Small intestine (tissue), 7 donors: Measurements from ENCODE around the gene SOX15. TPM values are rescaled to one million over a fixed set of nuclear protein-coding genes. Genes with fewer than 3 reads are reported as not detected.

ENCODE experiments used
- DNase-seq, 2 donors: peaks; one replicate each; pipeline versions ENCODE4 v3.0.0 to v3.0.0-alpha.2; 2013
- FAIRE-seq: peaks from 2 replicates; lab custom pipeline; 2012; peaks lifted over from hg19 to GRCh38; lab: Jason Lieb, UNC
- H3K27ac ChIP-seq, 3 donors: one replicate each; pipeline ENCODE4 v1.5.1; 2013; ENCODE audit warnings: low read length in 2 of 3, mild to moderate bottlenecking in 2 of 3, control low read depth in 1 of 3, inconsistent platforms in 1 of 3, low read depth in 1 of 3, moderate library complexity in 1 of 3
- H3K27me3 ChIP-seq, 3 donors: one replicate each; pipeline ENCODE4 v1.6.1; 2013; ENCODE audit warnings: low read length in 3 of 3, inconsistent platforms in 1 of 3; ENCODE audit not compliant: control insufficient read depth in 3 of 3, insufficient read depth in 3 of 3
- H3K36me3 ChIP-seq, 3 donors: one replicate each; pipeline ENCODE4 v1.6.1; 2013; ENCODE audit warnings: low read length in 3 of 3, inconsistent platforms in 1 of 3, low read depth in 1 of 3, mild to moderate bottlenecking in 1 of 3, moderate library complexity in 1 of 3; ENCODE audit not compliant: control insufficient read depth in 3 of 3, insufficient read depth in 2 of 3
- H3K4me1 ChIP-seq, 3 donors: one replicate each; pipeline ENCODE4 v1.6.1; 2013; ENCODE audit warnings: low read length in 2 of 3, inconsistent platforms in 1 of 3, low read depth in 1 of 3, mild to moderate bottlenecking in 1 of 3, moderate library complexity in 1 of 3; ENCODE audit not compliant: control insufficient read depth in 3 of 3, insufficient read depth in 2 of 3
- H3K4me3 ChIP-seq, 3 donors: one replicate each; pipeline ENCODE4 v1.5.1; 2013; ENCODE audit warnings: low read length in 3 of 3, control low read depth in 1 of 3, inconsistent platforms in 1 of 3, low read depth in 1 of 3, mild to moderate bottlenecking in 1 of 3, moderate library complexity in 1 of 3
- H3K9me3 ChIP-seq, 2 donors: one replicate each; pipeline ENCODE4 v1.6.1; 2013; ENCODE audit warnings: low read depth in 1 of 2, low read length in 1 of 2; ENCODE audit not compliant: control insufficient read depth in 2 of 2, insufficient read depth in 1 of 2
- WGBS, 3 donors: extraction: QIAGEN DNeasy Blood & Tissue Kit; methylation state at CpG; one replicate each; pipeline ENCODE4 v1.1.7; 2013; 5-methylcytosine and 5-hydroxymethylcytosine counted together
- polyA plus RNA-seq, 4 donors: library from polyadenylated mRNA; stranded (reverse) in 3 of 4; unstranded in 1 of 4; fragments of 200-250 nt in 3 of 4; fragments of 120-200 nt in 1 of 4; gene quantifications; one replicate each; pipeline versions ENCODE4 v1.2.1 to v1.2.3, GENCODE V29; 2013
- donor health status: healthy with polysubstance abuse.
- donor health status: control.
- donor health status: control.
- donor health status: Bipolar disorder and iron deficiency.
- donor health status: healthy.

SOX15 gene
- polyA plus RNA-seq, 4 donors, result 1.2 to 1.3 TPM; not detected in 2

DNA sequence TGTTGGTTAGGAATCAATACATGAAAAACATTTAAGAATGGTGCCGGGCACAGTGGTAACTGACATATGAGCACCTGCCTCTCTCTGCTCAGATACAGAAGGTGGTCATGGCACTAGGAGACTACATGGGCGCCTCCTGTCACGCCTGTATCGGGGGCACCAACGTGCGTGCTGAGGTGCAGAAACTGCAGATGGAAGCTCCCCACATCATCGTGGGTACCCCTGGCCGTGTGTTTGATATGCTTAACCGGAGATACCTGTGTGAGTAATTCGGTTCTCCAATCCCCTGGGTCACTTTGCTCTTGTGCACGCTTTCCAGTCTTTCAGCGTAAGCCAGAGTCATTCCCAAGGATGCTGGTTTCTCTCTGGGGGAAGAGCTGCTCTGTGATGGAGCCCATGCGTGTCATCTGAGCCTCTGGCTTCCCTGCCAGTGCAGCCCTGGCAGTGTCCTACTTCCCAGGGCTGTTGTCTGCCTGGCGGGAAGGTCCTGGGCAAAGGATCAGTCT lies 13.4 kb downstream of the SOX15 start:
- peak overlapping the region in 2 of 3 donors; percentile 42 to 97 for H3K27ac ChIP-seq

GRCh38 chr17:7575959-7576358 lies 13.9 kb downstream of the SOX15 start:
- DNase-seq, result no peak
- H3K9me3 ChIP-seq, result no peaks in the 10 kb centered on the region
- peaks cover 3 to 58% (median 9%) of the 10 kb centered on the region in 3 donors for H3K4me1 ChIP-seq
- no peaks in the 10 kb centered on the region for H3K27me3 ChIP-seq
- H3K27ac ChIP-seq, result peak overlapping the region in 2 of 3 donors; percentile 22 to 99
- no peak for FAIRE-seq
- 56 to 63% (median 62%) methylated on average over 7 of the region's 7 CpGs for WGBS, 3 donors
- peaks cover 14 to 87% (median 19%) of the 10 kb centered on the region in 3 donors for H3K36me3 ChIP-seq
- H3K4me3 ChIP-seq, result no peak overlapping the region

More for the DNA sequence above, 13.4 kb downstream of the SOX15 start:
- Histone ChIP-seq H3K36me3 (peaks cover 14 to 87% (median 19%) of the 10 kb centered on the region in 3 donors), H3K27me3 (no peaks in the 10 kb centered on the region), H3K4me1 (peaks cover 3 to 62% (median 9%) of the 10 kb centered on the region in 3 donors), H3K4me3 (no peak overlapping the region), H3K9me3 (no peaks in the 10 kb centered on the region)
- 72 to 76% (median 76%) methylated on average over 14 of the region's 14 CpGs for WGBS, 3 donors
- DNase-seq (no peak), FAIRE-seq (no peak)

GRCh38 chr17:7575481-7575883 lies 14.4 kb downstream of the SOX15 start:
- peaks cover 3 to 54% (median 9%) of the 10 kb centered on the region in 3 donors for H3K4me1 ChIP-seq
- FAIRE-seq (no peak), DNase-seq (no peak)
- H3K27ac ChIP-seq, result peak overlapping the region in 2 of 3 donors; percentile 22 to 99
- no peaks in the 10 kb centered on the region for H3K27me3 ChIP-seq
- H3K36me3 ChIP-seq, result peaks cover 14 to 87% (median 22%) of the 10 kb centered on the region in 3 donors
- 35 to 88% (median 47%) methylated on average over 1 of the region's 1 CpG for WGBS, 3 donors
- no peaks in the 10 kb centered on the region for H3K9me3 ChIP-seq
- peak overlapping the region in 1 of 3 donors; percentile 100 for H3K4me3 ChIP-seq

DNA sequence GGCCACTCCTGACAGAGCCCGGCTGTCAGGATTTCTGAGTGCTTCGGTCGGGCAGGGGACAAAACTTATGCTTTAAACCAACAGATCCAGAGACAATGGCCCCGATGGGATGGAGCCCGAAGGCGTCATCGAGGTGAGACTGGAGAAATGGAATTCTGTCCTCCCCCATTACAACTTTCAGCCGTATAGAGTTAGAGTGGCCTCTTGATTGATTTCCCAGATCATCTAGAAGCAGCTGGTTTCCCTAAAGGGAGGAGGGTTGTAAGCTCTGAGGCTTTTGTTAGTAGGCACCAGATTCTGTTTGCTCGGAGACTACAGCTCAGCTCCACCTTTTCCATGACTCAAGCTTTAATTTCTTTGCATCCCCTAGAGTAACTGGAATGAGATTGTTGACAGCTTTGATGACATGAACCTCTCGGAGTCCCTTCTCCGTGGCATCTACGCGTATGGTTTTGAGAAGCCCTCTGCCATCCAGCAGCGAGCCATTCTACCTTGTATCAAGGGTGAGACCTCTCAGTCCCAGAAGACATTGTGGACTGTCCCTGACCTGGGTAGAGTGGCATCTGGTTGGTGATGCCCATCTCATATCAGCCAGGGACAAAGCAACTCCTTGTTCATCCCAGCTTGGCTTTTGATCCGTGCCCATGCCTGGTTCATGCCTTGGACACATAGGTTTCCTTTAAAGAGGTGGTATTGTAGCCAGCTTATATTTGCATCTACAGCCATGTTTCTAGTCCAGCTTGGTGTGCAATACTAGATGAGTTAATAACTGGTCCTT lies 15.5 kb downstream of the SOX15 start:
- FAIRE-seq (no peak), DNase-seq (no peak)
- Histone ChIP-seq H3K36me3 (peaks cover 14 to 84% (median 22%) of the 10 kb centered on the region in 3 donors), H3K9me3 (no peaks in the 10 kb centered on the region), H3K27ac (peak overlapping the region in 2 of 3 donors; percentile 62 to 99), H3K4me3 (peak overlapping the region; percentile 93 to 100 (median 99)), H3K27me3 (no peaks in the 10 kb centered on the region), H3K4me1 (peaks cover 3 to 44% (median 9%) of the 10 kb centered on the region in 3 donors)
- WGBS, 3 donors, result 13 to 17% (median 15%) methylated on average over 14 to 15 of the region's 15 CpGs

DNA sequence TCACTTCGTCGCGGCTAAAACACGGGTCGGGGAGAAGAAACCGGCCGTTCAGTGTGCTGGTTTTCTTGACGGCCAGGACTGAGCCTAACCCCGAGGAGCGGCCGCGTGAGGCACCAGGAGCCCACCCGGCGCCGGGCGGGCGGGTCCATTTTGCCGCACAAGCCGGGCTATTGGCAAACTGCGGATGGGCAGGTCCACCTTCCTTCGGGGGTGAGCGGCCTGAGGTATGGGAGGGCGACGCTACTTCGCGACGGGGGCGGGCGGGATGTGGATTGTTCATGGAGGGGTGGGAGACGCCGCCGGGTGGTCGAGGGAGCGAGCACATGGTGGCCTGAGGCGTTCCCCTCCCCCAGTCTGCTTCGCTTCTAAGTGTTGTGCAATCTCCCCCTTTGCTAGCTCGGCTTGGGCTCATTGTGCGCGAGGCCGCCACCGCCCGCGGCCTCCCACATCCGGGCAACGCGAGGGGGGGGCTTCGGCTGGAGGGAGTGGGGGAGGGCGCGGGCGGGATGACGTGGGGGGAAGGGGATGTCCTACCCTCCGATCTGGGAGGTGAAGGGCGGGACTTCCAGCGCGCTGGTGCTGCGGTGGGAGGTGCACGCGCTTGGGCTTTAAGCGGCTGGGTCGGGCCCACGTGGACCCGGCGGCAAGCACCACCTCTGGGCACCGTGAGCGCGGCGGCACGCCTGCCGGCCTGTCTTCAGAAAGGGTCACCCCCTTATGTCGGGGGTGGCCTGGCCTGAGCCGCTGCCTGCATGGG lies 16.4 kb downstream of the SOX15 start:
- H3K4me3 ChIP-seq, result peak overlapping the region; percentile 93 to 100 (median 99)
- no peak for FAIRE-seq
- H3K9me3 ChIP-seq, result no peaks in the 10 kb centered on the region
- peak overlapping the region; percentile 80 to 99 (median 99) for H3K27ac ChIP-seq
- H3K36me3 ChIP-seq, result peaks cover 14 to 82% (median 22%) of the 10 kb centered on the region in 3 donors
- H3K4me1 ChIP-seq, result peaks cover 0 to 36% (median 7%) of the 10 kb centered on the region in 3 donors
- H3K27me3 ChIP-seq, result no peaks in the 10 kb centered on the region
- WGBS, 3 donors, result 0 to 1% (median 0%) methylated on average over 37 to 71 of the region's 71 CpGs
- peak; percentile 83 to 93 for DNase-seq

DNA sequence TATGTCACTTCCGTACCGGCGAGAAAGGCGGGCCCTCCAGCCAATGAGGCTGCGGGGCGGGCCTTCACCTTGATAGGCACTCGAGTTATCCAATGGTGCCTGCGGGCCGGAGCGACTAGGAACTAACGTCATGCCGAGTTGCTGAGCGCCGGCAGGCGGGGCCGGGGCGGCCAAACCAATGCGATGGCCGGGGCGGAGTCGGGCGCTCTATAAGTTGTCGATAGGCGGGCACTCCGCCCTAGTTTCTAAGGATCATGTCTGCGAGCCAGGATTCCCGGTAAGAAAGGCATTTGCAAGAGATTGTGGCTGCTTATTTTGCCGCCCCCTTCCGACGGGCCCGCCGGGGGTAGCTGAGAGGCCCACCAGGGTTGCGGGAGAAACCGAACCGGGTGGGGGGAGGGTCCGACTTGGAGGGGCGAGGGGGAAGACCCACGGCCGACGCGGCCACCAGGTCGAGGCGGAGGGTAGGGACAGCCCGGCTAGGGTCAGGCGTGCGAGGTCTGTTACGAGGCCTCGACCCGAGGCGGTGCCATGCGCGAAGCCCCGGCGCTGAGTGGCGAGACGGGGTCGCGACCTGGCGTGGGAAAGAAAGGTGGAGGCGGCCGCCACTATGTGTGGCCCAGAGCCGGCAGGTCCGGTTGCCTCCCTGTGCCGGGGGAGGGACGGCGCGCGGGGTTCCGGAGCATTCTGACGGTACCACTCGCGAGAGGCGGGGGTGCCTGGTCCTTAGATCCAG lies 17.1 kb downstream of the SOX15 start:
- H3K36me3 ChIP-seq, result peaks cover 12 to 79% (median 18%) of the 10 kb centered on the region in 3 donors
- FAIRE-seq (no peak), DNase-seq (peak; percentile 100)
- no peaks in the 10 kb centered on the region for H3K27me3 ChIP-seq
- peaks cover 0 to 30% (median 7%) of the 10 kb centered on the region in 3 donors for H3K4me1 ChIP-seq
- H3K9me3 ChIP-seq, result no peaks in the 10 kb centered on the region
- H3K4me3 ChIP-seq, result peak overlapping the region; percentile 93 to 100 (median 99)
- 0 to 1% (median 0%) methylated on average over 71 to 73 of the region's 73 CpGs for WGBS, 3 donors
- H3K27ac ChIP-seq, result peak overlapping the region; percentile 80 to 99 (median 99)

- Histone ChIP-seq H3K4me1 (peaks cover 0 to 28% (median 7%) of the 10 kb centered on the region in 3 donors), H3K4me3 (peak overlapping the region; percentile 31 to 46 (median 43)), H3K27me3 (no peaks in the 10 kb centered on the region), H3K27ac (peak overlapping the region; percentile 69 to 99 (median 91)), H3K9me3 (no peaks in the 10 kb centered on the region), H3K36me3 (peaks cover 8 to 77% (median 13%) of the 10 kb centered on the region in 3 donors)
- WGBS, 3 donors, result 0 to 1% (median 1%) methylated on average over 11 of the region's 11 CpGs
- DNase-seq, result no peak
- peak; percentile 26 for FAIRE-seq
Observed at GRCh38 chr17:7572338-7572587, 17.6 kb downstream of the SOX15 start.
